Esophagus muscularis mucosa (tissue), 4 donors: ENCODE data around the gene NEXMIF. TPM values are rescaled to one million over a fixed set of nuclear protein-coding genes. Genes with fewer than 3 reads are reported as not detected.
"Not testable (repeated sequence)": the region's sequence is repeated elsewhere in the genome, so short reads cannot be mapped to it uniquely, and the experiment has no call there.

ENCODE experiments used
- DNase-seq: peaks from one replicate; pipeline ENCODE4 v3.0.0-alpha.2; 2017; ENCODE audit errors: extremely low spot score
- H3K27ac ChIP-seq, 4 donors: fragments of 200-600 bp; sonication (generic); replicated peaks in 1 of 4; 1 replicate in 3 of 4; 2 replicates in 1 of 4; pipeline ENCODE4 v1.5.1; 2016 to 2019; ENCODE audit warnings: mild to moderate bottlenecking in 1 of 4
- H3K27me3 ChIP-seq, 4 donors: fragments of 200-600 bp; sonication (generic); one replicate each; pipeline versions ENCODE4 v1.5.1 to v1.6.0; 2016 to 2019
- H3K36me3 ChIP-seq, 4 donors: fragments of 200-600 bp; sonication (generic); one replicate each; pipeline ENCODE4 v1.5.1; 2016 to 2019
- H3K4me1 ChIP-seq, 4 donors: fragments of 200-600 bp; sonication (generic); one replicate each; pipeline ENCODE4 v1.5.1; 2016 to 2019
- H3K4me3 ChIP-seq, 4 donors: fragments of 200-600 bp; sonication (generic); 1 replicate in 2 of 4; 2 replicates in 2 of 4; pipeline ENCODE4 v1.5.1; 2016 to 2019; ENCODE audit warnings: mild to moderate bottlenecking in 4 of 4, moderate library complexity in 1 of 4
- H3K9me3 ChIP-seq, 4 donors: fragments of 200-600 bp; sonication (generic); 1 replicate in 3 of 4; 2 replicates in 1 of 4; pipeline ENCODE4 v1.5.1; 2016 to 2019
- CTCF ChIP-seq, 3 experiments: fragments of 200-600 bp in 2 of 3; fragments of 450-650 bp in 1 of 3; sonication (generic) in 2 of 3; IDR thresholded peaks; one replicate each; pipeline ENCODE4 v1.5.1; 2017 to 2019; ENCODE audit warnings: antibody characterized with exemption in 3 of 3, mild to moderate bottlenecking in 2 of 3, moderate library complexity in 1 of 3
- EP300 ChIP-seq: sonication (generic); formaldehyde crosslinking; IDR thresholded peaks from one replicate; pipeline ENCODE4 v1.6.1; 2017; ENCODE audit warnings: antibody characterized with exemption
- POLR2A ChIP-seq: fragments of 450-650 bp; IDR thresholded peaks from one replicate; pipeline ENCODE4 v1.6.1; 2017; ENCODE audit warnings: antibody characterized with exemption, moderate library complexity, mild to moderate bottlenecking, low read depth
- POLR2AphosphoS5 ChIP-seq, 2 donors: sonication (generic); formaldehyde crosslinking; IDR thresholded peaks; one replicate each; pipeline ENCODE4 v1.6.1; 2017; ENCODE audit warnings: antibody characterized with exemption in 2 of 2
- WGBS: methylation state at CpG from one replicate; pipeline ENCODE4 v1.1.5; 2018; 5-methylcytosine and 5-hydroxymethylcytosine counted together
- intact Hi-C: fragments of 100-400 bp; cut with DNase I; formaldehyde crosslinking; loops from one replicate; pipeline ENCODE4 v1.15.1; 2023
- total RNA-seq, 4 donors: library from RNA; depleted of rRNA; stranded (reverse); fragments of >200 nt; gene quantifications; one replicate each; pipeline versions ENCODE4 v1.1.0 to v1.2.1, GENCODE V29; 2016

The NEXMIF gene
- total RNA-seq, 4 donors from 2014 or later: 5.0 to 7.8 (median 6.1) TPM

GRCh38 chrX:74865725-74866124, 59.5 kb downstream of the NEXMIF start:
- Histone ChIP-seq H3K4me1 (no peaks in the 10 kb centered on the region), H3K27ac (no peak overlapping the region), H3K4me3 (no peak overlapping the region), H3K9me3 (peaks cover 0 to 35% (median 0%) of the 10 kb centered on the region in 4 donors), H3K27me3 (no peaks in the 10 kb centered on the region), H3K36me3 (no peaks in the 10 kb centered on the region)
- no peak for TF ChIP-seq EP300
- TF ChIP-seq POLR2AphosphoS5 (IDR thresholded peaks at IDR 0.05): no peak
- TF ChIP-seq POLR2A: no peak
- TF ChIP-seq CTCF (IDR thresholded peaks at IDR 0.05): no peak
- 91% methylated on average over 4 of the region's 4 CpGs for WGBS
- no peak for DNase-seq
- intact Hi-C loops: no loop called here

- no peak for DNase-seq
- no peak overlapping the region for H3K4me3 ChIP-seq
- 69% methylated on average over 2 of the region's 2 CpGs for WGBS
- H3K27ac ChIP-seq: no peak overlapping the region
- no peaks in the 10 kb centered on the region for H3K27me3 ChIP-seq
- no peaks in the 10 kb centered on the region for H3K4me1 ChIP-seq
- H3K36me3 ChIP-seq: no peaks in the 10 kb centered on the region
- TF ChIP-seq CTCF (IDR thresholded peaks at IDR 0.05) (no peak), EP300 (no peak), POLR2AphosphoS5 (IDR thresholded peaks at IDR 0.05) (no peak), POLR2A (no peak)
- H3K9me3 ChIP-seq: peaks cover 0 to 49% (median 7%) of the 10 kb centered on the region in 4 donors
- intact Hi-C loops: no loop called here
Measured at GRCh38 chrX:74853255-74853654, 72.0 kb downstream of the NEXMIF start.

- no peaks in the 10 kb centered on the region for H3K4me1 ChIP-seq
- no peak for TF ChIP-seq CTCF (IDR thresholded peaks at IDR 0.05)
- no peak for TF ChIP-seq EP300
- no peak for TF ChIP-seq POLR2A
- TF ChIP-seq POLR2AphosphoS5 (IDR thresholded peaks at IDR 0.05): no peak
- no peaks in the 10 kb centered on the region for H3K27me3 ChIP-seq
- H3K27ac ChIP-seq: no peak overlapping the region
- H3K9me3 ChIP-seq: no peaks in the 10 kb centered on the region
- H3K4me3 ChIP-seq: no peak overlapping the region
- H3K36me3 ChIP-seq: no peaks in the 10 kb centered on the region
- intact Hi-C loops: no loop called here
- no peak for DNase-seq
Measured at GRCh38 chrX:74835566-74835965, 89.7 kb downstream of the NEXMIF start.

GRCh38 chrX:74819797-74820196, 105.5 kb downstream of the NEXMIF start:
- H3K27me3 ChIP-seq, H3K9me3 ChIP-seq, DNase-seq, intact Hi-C loops, H3K4me1 ChIP-seq, H3K4me3 ChIP-seq, H3K36me3 ChIP-seq, H3K27ac ChIP-seq: not testable (repeated sequence)
- WGBS: 90% methylated on average over 2 of the region's 2 CpGs

DNA sequence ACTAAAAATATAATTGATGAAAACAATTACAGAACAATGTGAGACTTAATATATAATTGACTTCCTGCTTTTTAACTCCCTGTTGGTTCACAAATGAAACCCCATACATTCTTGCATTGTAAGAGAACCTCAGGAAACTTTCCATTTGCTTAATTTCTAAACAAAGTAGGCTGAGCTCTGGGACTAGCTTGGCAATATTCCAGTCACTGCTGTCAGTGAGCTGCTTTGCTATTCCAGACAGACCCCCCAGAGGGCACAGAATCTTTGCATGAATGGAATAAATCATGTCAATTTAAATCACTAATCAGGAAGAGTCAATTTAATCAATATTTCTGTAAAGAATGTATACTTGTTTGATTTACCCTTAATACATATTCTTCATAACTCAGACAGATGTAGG, 110.6 kb downstream of the NEXMIF start:
- Histone ChIP-seq H3K27ac (no peak overlapping the region), H3K36me3 (no peaks in the 10 kb centered on the region), H3K4me1 (no peaks in the 10 kb centered on the region), H3K9me3 (no peaks in the 10 kb centered on the region), H3K27me3 (no peaks in the 10 kb centered on the region), H3K4me3 (no peak overlapping the region)
- DNase-seq: no peak
- TF ChIP-seq POLR2A: no peak
- no peak for TF ChIP-seq POLR2AphosphoS5 (IDR thresholded peaks at IDR 0.05)
- TF ChIP-seq CTCF (IDR thresholded peaks at IDR 0.05): no peak
- TF ChIP-seq EP300: no peak
- intact Hi-C loops: no loop called here
